ENCODE data around the gene TEC.

DNA sequence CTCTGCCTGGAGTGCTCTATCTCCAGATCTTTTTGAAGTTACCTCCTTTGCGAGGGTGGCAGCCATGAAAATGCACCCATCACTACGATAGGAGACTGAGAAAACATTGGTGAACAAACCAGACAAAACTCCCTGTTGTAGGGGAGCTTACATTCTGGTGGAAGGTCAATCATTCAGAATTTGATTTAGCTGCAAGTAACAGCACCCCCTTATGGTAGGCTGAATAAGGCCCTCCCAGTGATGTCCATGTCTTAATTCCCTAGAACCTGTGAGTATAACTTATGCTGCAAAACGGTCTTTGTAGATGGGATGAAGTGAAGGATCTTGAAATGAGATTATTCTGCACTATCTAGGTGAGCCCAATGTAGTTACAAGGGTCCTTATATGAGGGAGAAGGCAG is 5.6 kb upstream of the TEC start:
- TF ChIP-seq POLR2AphosphoS5 (IDR thresholded peaks at IDR 0.05; ENCODE audit: low read depth, low read length), result no peak
- TF ChIP-seq SIN3A (IDR thresholded peaks at IDR 0.05; ENCODE audit: borderline replicate concordance, insufficient read depth, low read length), result no peak
- no peak for TF ChIP-seq FOXP2 (optimal IDR thresholded peaks at IDR 0.05; ENCODE audit: borderline replicate concordance, extremely low read depth, extremely low read length, insufficient read depth)
